Stimulated activated CD8-positive, alpha-beta memory T cell treated with anti-CD3 and anti-CD28 coated beads, Interleukin-4, amount 100 ng/mL, for 1 hour (primary cell): Measurements from ENCODE around the gene SFMBT1.

Experiments
- DNase-seq, 2 donors: peaks; one replicate each; pipeline ENCODE4 v3.0.0-alpha.2; 2020; ENCODE audit warnings: low read depth in 2 of 2, low spot score in 1 of 2

Gene SFMBT1

DNA sequence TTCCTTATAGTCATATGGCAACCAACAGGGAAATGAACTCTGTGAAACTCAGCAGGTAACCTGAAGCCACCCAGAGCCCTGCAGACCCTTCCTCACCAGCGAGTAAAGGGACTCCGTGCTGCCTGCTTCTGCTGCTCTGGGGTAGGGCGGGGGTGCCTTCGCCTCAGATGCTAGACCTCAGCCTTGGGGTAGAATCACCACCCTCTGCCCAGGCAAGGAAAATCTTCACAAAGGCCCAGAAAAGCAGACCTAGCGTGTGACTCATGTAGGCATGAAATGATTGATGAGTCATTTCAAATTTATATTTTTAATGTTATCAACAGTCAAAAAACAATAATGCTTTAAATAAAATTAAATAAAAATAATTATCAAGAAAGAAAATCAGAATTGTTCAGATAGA lies 155.1 kb downstream of the SFMBT1 start:
- no peak for DNase-seq

DNA sequence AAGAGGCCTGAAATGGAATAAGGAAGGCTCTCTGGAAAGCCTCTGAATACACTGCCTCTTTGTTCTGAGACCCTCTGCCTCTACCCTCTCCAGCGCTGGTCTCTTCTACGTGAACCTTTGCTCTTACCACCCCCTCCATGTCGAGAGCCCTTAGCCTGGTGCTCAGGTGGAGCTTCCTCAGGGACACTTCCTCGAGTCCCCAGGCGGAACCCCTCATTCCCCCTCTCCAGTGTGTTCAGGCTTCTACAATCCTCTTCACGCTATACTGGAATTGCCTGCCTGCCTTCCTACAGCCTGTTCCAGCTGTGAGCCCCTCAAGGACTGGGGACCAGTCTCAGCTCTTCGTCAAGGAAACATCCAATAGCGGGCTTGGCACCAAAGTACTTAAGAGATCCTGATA lies 156.0 kb downstream of the SFMBT1 start:
- DNase-seq, result no peak

- DNase-seq, result no peak
Observed at GRCh38 chr3:52887166-52887565, 158.7 kb downstream of the SFMBT1 start.

DNA sequence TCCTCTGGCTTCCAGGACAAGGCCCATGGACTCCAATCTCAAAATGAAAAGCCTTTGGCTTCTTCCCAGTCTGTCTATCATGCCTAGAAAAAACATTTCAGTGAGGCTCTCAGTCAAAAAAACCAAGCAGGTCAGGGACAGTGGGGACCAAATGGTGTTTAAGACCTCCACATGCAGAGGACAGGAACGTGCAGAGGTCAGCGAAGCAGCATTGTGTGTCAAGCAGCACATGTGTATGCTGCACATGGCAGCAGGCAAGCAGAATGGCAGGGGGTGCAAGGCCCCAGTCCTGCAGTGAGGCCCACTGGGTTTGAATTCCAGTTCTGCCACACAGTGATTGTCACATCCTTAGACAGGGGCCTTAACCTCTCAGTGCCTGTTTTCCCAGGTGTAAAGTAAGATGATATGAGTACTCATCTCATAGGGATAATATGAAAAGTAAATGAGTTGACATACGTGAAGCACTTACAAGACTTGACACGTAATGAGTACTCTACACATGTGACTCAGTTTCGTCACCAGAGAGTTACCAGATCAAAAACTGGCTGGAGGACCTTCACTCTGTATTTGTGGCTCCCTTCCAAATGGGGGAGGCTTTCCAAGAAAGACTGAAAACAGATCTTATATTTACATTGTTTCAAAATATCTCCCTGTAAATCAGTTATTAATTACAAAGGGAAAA lies 159.7 kb downstream of the SFMBT1 start:
- no peak for DNase-seq

DNA sequence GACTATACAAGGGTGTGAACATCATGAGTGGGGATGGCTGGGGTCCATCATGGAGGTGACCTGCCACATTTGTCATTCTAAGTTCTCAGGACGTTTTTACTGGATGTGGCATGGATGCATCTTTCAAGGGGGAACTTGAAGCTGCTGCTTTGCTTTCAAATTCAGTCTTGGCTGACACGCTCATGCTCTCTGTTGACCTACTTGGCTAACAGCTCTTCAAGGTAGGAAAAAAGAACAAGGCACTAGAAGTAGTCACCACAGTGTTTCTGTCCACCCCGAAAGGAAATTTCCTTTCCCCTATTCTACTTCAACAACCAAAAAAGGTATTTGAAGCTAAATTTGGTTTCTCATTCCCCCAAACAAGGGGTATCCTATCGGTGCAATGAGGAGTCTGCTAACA lies 163.5 kb downstream of the SFMBT1 start:
- no peak for DNase-seq

GRCh38 chr3:52881871-52882270 lies 164.0 kb downstream of the SFMBT1 start:
- DNase-seq, result no peak

- DNase-seq, result no peak
Observed at GRCh38 chr3:52880474-52880873, 165.4 kb downstream of the SFMBT1 start.

- DNase-seq, result no peak
Observed at GRCh38 chr3:52880047-52880446, 165.8 kb downstream of the SFMBT1 start.

- no peak for DNase-seq
Observed at GRCh38 chr3:52879581-52879980, 166.3 kb downstream of the SFMBT1 start.

GRCh38 chr3:52879090-52879489 lies 166.8 kb downstream of the SFMBT1 start:
- no peak for DNase-seq

- DNase-seq, result no peak
Observed at GRCh38 chr3:52877085-52877484, 168.8 kb downstream of the SFMBT1 start.

GRCh38 chr3:52874864-52875587 lies 170.8 kb downstream of the SFMBT1 start:
- DNase-seq, result no peak

DNA sequence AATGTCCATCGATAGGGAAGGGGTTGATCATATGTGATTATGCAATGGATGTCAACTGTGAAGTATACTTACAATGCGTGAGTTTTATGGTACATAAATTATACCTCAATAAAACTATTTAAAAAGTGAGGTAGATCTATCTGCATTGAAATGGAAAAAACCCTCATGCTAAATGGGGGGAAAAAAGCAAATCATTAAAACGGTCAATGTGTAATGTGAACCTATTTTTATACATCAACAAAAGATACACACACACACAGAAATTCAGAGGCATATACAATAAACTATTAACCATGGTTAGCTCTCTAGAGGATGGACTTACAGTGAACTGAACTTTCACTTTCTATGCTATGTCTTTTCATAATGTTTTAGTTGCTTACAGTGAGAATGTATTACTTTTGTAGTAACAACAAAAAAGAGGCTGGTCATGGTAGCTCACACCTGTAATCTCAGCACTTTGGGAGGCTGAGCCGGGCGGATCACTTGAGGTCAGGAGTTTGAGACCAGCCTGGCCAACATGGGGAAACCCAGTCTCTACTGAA lies 171.6 kb downstream of the SFMBT1 start:
- DNase-seq, result no peak

DNA sequence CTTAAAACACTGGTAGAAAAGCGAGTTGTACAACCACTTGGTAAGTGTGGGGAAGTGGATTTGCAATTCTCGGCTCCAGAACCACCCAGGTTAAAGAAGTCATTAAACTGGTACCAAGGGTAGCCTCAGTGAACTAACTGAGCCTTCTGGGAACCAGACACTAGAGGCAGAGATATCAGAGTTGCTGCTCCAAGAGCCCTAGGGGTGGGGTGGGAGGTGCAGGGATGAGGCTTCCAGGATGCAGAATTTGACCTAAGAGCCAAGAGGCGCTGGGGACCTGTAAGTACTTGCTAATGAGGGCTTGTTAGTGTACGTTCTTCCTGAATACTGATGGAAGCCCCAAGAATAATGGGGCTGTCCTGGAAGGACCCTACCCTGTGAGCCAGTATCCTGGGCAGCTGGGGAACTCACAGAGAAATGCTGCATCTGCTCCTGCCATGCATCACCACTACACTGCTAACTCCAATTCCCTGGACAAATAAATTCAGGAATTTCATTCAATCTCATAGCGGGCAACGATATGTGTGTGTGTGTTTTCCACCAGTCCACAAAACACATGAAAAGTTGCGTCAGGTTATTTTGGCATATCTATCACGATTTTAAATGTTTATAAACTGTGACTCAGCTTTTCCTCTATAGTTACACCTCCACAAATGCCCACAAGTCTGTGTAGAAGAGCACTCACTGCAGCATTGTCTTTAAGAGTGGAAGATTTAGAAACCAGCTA lies 172.3 kb downstream of the SFMBT1 start:
- no peak for DNase-seq

GRCh38 chr3:52872245-52872644 lies 173.6 kb downstream of the SFMBT1 start:
- no peak for DNase-seq

- DNase-seq, result no peak
Observed at GRCh38 chr3:52871761-52872160, 174.1 kb downstream of the SFMBT1 start.

- no peak for DNase-seq
Observed at GRCh38 chr3:52870471-52870870, 175.4 kb downstream of the SFMBT1 start.

- DNase-seq, result no peak
Observed at GRCh38 chr3:52866427-52866826, 179.4 kb downstream of the SFMBT1 start.

- no peak for DNase-seq
Observed at GRCh38 chr3:52865994-52866393, 179.9 kb downstream of the SFMBT1 start.

DNA sequence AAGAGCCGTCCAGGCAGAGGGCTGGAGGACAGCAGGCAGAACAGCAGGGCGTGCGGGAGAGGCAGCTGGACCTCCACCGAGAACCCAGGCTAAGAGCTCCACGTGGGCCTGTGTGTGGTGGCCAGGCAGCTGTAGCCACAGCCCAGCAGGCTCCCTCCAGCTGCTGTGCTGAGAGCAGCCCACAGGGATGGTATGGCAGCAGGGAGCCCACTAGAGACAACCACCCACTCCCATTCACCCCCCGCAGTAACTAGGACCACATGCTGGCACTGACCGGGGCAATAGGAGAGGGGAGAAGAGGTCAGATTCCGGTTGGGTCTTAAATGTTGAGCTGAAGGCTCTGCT lies 185.5 kb downstream of the SFMBT1 start:
- DNase-seq, result no peak

DNA sequence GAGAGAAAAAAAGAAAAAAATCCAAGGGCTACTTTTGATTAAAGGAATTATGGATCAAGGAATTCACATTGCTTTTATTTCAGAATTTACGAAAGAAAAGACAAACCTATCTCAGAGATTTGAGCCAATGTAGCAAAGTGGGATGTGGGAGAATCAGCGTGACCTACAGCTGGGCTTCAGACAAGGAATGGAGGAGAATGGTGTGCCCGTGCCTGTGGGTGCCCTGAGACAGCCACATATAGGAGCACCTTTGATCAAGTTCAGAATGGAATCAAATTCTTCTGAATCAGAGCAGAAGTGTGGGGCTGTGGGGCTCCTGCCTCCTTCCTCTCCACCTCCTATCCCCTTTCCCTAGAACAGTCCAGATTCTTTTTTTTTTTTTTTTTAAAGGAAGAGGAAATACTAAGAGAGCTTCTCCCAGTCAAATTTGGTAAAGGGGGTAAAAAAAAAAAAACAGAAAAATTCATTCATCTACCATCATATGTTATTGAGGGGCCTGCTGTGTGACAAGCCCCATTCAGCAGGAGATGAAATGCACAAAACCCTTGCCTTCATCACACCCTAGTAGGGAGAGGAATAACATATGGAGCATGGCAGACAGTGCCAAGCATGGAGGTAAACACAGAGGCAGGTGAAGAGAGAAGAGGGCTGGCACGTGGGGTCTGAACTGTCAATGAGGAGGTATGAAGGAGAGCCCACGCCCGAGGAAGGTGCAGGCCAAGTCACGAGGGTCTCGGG lies 186.0 kb downstream of the SFMBT1 start:
- DNase-seq, result no peak
